Naive thymus-derived CD4-positive, alpha-beta T cell (primary cell): ENCODE measurements around the gene MACROD2. TPM values are rescaled to one million over a fixed set of nuclear protein-coding genes. Genes with fewer than 3 reads are reported as not detected.

ENCODE experiments used
- ATAC-seq: fragments of 150-1000 bp; cut with Tn5 transposase; 2 replicates; pipeline ENCODE4 v1.10.0; 2021; ENCODE audit warnings: mild to moderate bottlenecking, moderate library complexity
- CTCF ChIA-PET: fragments of 350-600 bp; sonication (Branson Sonifier 250); formaldehyde crosslinking; loops from one replicate; lab custom pipeline; 2021; ENCODE audit warnings: antibody characterized with exemption; lab: Charles Lee
- POLR2A ChIA-PET: fragments of 350-600 bp; sonication (Branson Sonifier 250); formaldehyde crosslinking; loops from one replicate; lab custom pipeline; 2021; ENCODE audit warnings: antibody characterized with exemption, inconsistent platforms; lab: Charles Lee
- DNase-seq, 9 donors: peaks; one replicate each; pipeline versions ENCODE4 v3.0.0 to v3.0.0-alpha.2; 2020 to 2022; ENCODE audit warnings: mixed read lengths in 1 of 9
- H3K27ac ChIP-seq: one replicate; pipeline ENCODE4 v1.7.0; 2013; ENCODE audit warnings: mild to moderate bottlenecking, low read depth, low read length, moderate library complexity
- H3K27me3 ChIP-seq, 2 donors: one replicate each; pipeline ENCODE4 v1.7.0; 2013; ENCODE audit warnings: low read length in 2 of 2, mild to moderate bottlenecking in 2 of 2, moderate library complexity in 2 of 2; ENCODE audit not compliant: control insufficient read depth in 2 of 2, insufficient read depth in 2 of 2
- H3K36me3 ChIP-seq, 3 experiments: 1 replicate in 2 of 3; 2 replicates in 1 of 3; pipeline ENCODE4 v1.7.0; 2013; ENCODE audit warnings: low read length in 3 of 3, mild to moderate bottlenecking in 3 of 3, moderate library complexity in 1 of 3; ENCODE audit not compliant: insufficient read depth in 3 of 3, control insufficient read depth in 2 of 3
- H3K4me1 ChIP-seq, 2 donors: one replicate each; pipeline ENCODE4 v1.7.0; 2013; ENCODE audit warnings: low read length in 2 of 2, mild to moderate bottlenecking in 2 of 2, moderate library complexity in 1 of 2; ENCODE audit not compliant: control insufficient read depth in 2 of 2, insufficient read depth in 2 of 2
- H3K4me3 ChIP-seq: 2 replicates; pipeline ENCODE4 v1.7.0; 2013; ENCODE audit warnings: mild to moderate bottlenecking, low read length
- H3K9me3 ChIP-seq, 3 experiments: 1 replicate in 2 of 3; 2 replicates in 1 of 3; pipeline ENCODE4 v1.7.0; 2013; ENCODE audit warnings: low read length in 3 of 3; ENCODE audit not compliant: control insufficient read depth in 2 of 3
- H3K27ac Mint-ChIP-seq, 9 donors: one replicate each; pipeline ENCODE4 v1.8.0; 2020 to 2022; ENCODE audit warnings: mixed read lengths in 9 of 9, mild to moderate bottlenecking in 8 of 9, moderate library complexity in 5 of 9, inconsistent platforms in 2 of 9
- H3K27me3 Mint-ChIP-seq, 5 donors: one replicate each; pipeline ENCODE4 v1.8.0; 2021 to 2022; ENCODE audit warnings: mixed read lengths in 5 of 5, mild to moderate bottlenecking in 1 of 5
- H3K36me3 Mint-ChIP-seq, 5 donors: one replicate each; pipeline ENCODE4 v1.8.0; 2020 to 2022; ENCODE audit warnings: mixed read lengths in 5 of 5, mild to moderate bottlenecking in 3 of 5, inconsistent platforms in 1 of 5
- H3K4me1 Mint-ChIP-seq, 7 donors: one replicate each; pipeline ENCODE4 v1.8.0; 2020 to 2022; ENCODE audit warnings: mixed read lengths in 7 of 7, mild to moderate bottlenecking in 3 of 7, inconsistent platforms in 1 of 7
- H3K4me3 Mint-ChIP-seq, 10 donors: one replicate each; pipeline ENCODE4 v1.8.0; 2020 to 2022; ENCODE audit warnings: mild to moderate bottlenecking in 10 of 10, mixed read lengths in 10 of 10, moderate library complexity in 6 of 10, inconsistent platforms in 2 of 10
- H3K9me3 Mint-ChIP-seq, 11 donors: one replicate each; pipeline ENCODE4 v1.8.0; 2020 to 2022; ENCODE audit warnings: mixed read lengths in 11 of 11, mild to moderate bottlenecking in 4 of 11, inconsistent platforms in 1 of 11, moderate library complexity in 1 of 11
- intact Hi-C, 2 donors: fragments of 100-400 bp; cut with micrococcal nuclease; formaldehyde crosslinking; loops; one replicate each; pipeline ENCODE4 v1.15.1; 2023
- polyA plus RNA-seq, 2 donors: library from polyadenylated mRNA; unstranded; fragments of 300-500 nt; fragmentation: Illumina TruSeq; gene quantifications; one replicate each; pipeline ENCODE4 v1.2.3, GENCODE V29; 2021
- total RNA-seq, 6 experiments: library from RNA in 5 of 6; stranded (reverse) in 5 of 6; gene quantifications; 1 replicate in 5 of 6; 2 replicates in 1 of 6; pipeline ENCODE4 v1.2.3 and lab custom pipeline; 2021 to 2026

MACROD2 gene
- total and polyA plus RNA-seq, 7 experiments from 2014 or later: 0.27 to 0.86 (median 0.34) TPM; not detected in 4

DNA sequence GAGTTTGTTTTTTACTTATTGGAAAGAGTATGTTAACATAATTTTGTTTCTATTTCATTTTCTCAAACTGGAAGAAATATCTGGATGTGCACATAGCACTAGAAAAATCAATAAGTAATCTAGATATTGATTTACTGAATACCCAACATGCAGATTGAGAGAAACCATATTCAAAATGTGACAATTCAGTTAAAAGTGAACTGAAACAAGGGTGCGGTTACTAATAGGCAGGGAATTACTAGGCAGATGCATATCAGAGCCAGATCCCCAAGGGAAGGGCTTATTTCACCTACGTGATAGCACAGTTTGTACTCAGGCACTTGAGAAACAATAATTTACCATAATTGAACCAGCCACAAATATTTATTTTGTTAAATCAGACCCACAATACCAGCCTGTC is 835.1 kb downstream of the MACROD2 start:
- DNase-seq: no peak
- no peak overlapping the region for H3K27ac ChIP-seq
- H3K27me3 Mint-ChIP-seq: no peaks in the 10 kb centered on the region
- H3K4me1 Mint-ChIP-seq: no peaks in the 10 kb centered on the region
- no peak overlapping the region for H3K4me3 ChIP-seq
- H3K9me3 Mint-ChIP-seq: peaks cover 0 to 2% (median 0%) of the 10 kb centered on the region in 11 donors
- ChIA-PET CTCF (no interaction called here), POLR2A (no interaction called here)
- no peaks in the 10 kb centered on the region for H3K27me3 ChIP-seq
- no peak for ATAC-seq
- H3K36me3 ChIP-seq: no peaks in the 10 kb centered on the region
- intact Hi-C loops: no loop called here
- no peaks in the 10 kb centered on the region for H3K36me3 Mint-ChIP-seq
- no peaks in the 10 kb centered on the region for H3K9me3 ChIP-seq
- no peak overlapping the region for H3K27ac Mint-ChIP-seq
- H3K4me3 Mint-ChIP-seq: no peak overlapping the region
- H3K4me1 ChIP-seq: no peaks in the 10 kb centered on the region

DNA sequence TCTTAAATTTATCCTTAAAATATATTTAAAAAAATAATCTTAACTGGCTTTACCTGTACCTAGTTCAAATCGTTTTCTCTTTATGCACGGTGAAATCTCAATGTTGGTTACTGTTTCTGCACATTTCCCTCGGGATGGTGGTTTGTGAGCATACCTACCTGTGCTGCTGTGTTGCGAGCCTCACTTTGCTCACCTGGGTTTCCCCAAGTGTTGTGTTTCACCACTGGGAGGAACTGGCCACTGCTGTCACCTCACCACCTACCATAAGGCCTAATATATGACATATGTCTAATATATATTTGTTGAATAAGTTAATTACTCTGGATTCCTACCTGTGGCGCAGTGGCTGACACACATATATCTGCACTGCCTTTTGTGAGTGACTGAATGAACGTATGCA is 835.6 kb downstream of the MACROD2 start:
- ChIA-PET CTCF (no interaction called here), POLR2A (no interaction called here)
- Histone ChIP-seq H3K4me1 (no peaks in the 10 kb centered on the region), H3K27ac (no peak overlapping the region), H3K4me3 (no peak overlapping the region), H3K36me3 (no peaks in the 10 kb centered on the region), H3K27me3 (no peaks in the 10 kb centered on the region), H3K9me3 (no peaks in the 10 kb centered on the region)
- Mint-ChIP-seq H3K4me1 (no peaks in the 10 kb centered on the region), H3K27ac (no peak overlapping the region), H3K9me3 (peaks cover 0 to 2% (median 0%) of the 10 kb centered on the region in 11 donors), H3K27me3 (no peaks in the 10 kb centered on the region), H3K36me3 (no peaks in the 10 kb centered on the region), H3K4me3 (no peak overlapping the region)
- ATAC-seq: no peak
- intact Hi-C loops: no loop called here
- no peak for DNase-seq

DNA sequence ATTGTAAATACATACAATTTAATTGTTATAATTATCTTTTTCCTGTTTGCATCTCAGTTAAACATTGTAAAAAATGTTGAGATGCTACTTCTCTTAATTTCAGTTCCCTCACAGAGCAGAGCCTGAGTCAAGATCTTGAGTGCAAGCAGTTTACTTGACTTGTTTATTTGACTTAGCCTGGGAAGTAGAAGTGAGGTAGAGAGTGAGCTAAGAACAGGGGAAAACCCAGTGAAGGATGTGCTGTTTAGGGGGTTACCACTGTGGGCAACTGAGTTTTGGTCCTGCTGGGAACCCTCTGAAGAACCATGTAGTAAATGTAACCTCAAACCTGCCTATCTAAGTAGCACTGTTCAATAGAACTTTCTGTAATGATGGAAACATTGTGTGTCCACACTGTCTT is 837.3 kb downstream of the MACROD2 start:
- Mint-ChIP-seq H3K27me3 (no peaks in the 10 kb centered on the region), H3K36me3 (no peaks in the 10 kb centered on the region), H3K4me3 (no peak overlapping the region), H3K4me1 (no peaks in the 10 kb centered on the region), H3K9me3 (peaks cover 0 to 2% (median 0%) of the 10 kb centered on the region in 11 donors), H3K27ac (no peak overlapping the region)
- no peaks in the 10 kb centered on the region for H3K9me3 ChIP-seq
- no peak overlapping the region for H3K4me3 ChIP-seq
- ATAC-seq (no peak), DNase-seq (no peak)
- no peak overlapping the region for H3K27ac ChIP-seq
- POLR2A ChIA-PET: no interaction called here
- intact Hi-C loops: no loop called here
- H3K27me3 ChIP-seq: no peaks in the 10 kb centered on the region
- no peaks in the 10 kb centered on the region for H3K4me1 ChIP-seq
- CTCF ChIA-PET: no interaction called here
- no peaks in the 10 kb centered on the region for H3K36me3 ChIP-seq

DNA sequence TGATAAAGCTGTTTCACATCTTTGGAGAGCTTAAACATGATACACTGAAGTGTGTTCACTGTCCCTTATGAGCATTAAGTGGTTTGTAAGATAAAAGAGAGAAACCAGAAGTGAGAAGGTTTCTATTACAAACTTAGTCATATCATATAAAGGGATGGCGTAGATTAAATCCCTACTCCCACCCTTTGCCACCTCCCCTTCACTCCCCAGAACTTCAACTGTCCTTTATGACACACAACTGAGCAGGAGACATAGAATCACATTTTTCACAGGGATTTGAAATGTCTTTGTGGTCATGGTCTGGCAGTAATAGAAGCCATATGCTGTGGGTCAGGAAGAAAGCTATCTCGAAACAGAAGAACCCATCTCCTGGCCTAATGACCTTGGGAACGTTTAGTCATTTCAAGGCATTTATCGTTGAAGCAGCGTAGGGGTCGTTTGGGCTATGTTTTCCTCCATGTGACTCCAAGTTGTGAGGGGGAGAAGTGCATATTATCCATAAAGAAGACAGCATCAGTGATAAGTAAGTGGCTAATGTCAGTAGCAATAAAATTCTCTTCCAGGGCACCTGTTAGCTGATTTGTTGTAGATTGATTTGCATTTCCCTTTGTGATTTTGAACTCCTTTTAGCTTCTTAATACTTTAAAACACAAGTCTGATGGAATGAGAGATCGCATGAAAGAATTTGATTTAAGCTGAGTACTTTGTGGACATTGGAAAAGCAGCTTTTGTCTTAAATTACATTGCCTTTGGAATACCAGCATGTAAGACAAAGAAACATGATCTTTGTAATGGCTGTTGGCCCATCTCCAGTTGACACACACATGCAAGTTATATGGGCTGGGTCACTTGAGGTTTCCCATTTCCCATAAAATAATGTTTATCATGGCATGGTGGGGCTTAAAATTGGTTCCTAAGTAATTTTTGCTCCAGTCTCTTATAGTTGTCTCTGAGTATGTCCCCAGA is 843.6 kb downstream of the MACROD2 start:
- DNase-seq (no peak), ATAC-seq (no peak)
- no peak overlapping the region for H3K4me3 Mint-ChIP-seq
- no peaks in the 10 kb centered on the region for H3K36me3 Mint-ChIP-seq
- no peaks in the 10 kb centered on the region for H3K27me3 Mint-ChIP-seq
- no peaks in the 10 kb centered on the region for H3K9me3 ChIP-seq
- H3K27ac ChIP-seq: no peak overlapping the region
- peaks cover 0 to 11% (median 2%) of the 10 kb centered on the region in 11 donors for H3K9me3 Mint-ChIP-seq
- no peaks in the 10 kb centered on the region for H3K4me1 Mint-ChIP-seq
- no peaks in the 10 kb centered on the region for H3K4me1 ChIP-seq
- intact Hi-C loops: no loop called here
- no peaks in the 10 kb centered on the region for H3K36me3 ChIP-seq
- CTCF ChIA-PET: no interaction called here
- no peak overlapping the region for H3K27ac Mint-ChIP-seq
- no peaks in the 10 kb centered on the region for H3K27me3 ChIP-seq
- H3K4me3 ChIP-seq: no peak overlapping the region
- POLR2A ChIA-PET: no interaction called here

DNA sequence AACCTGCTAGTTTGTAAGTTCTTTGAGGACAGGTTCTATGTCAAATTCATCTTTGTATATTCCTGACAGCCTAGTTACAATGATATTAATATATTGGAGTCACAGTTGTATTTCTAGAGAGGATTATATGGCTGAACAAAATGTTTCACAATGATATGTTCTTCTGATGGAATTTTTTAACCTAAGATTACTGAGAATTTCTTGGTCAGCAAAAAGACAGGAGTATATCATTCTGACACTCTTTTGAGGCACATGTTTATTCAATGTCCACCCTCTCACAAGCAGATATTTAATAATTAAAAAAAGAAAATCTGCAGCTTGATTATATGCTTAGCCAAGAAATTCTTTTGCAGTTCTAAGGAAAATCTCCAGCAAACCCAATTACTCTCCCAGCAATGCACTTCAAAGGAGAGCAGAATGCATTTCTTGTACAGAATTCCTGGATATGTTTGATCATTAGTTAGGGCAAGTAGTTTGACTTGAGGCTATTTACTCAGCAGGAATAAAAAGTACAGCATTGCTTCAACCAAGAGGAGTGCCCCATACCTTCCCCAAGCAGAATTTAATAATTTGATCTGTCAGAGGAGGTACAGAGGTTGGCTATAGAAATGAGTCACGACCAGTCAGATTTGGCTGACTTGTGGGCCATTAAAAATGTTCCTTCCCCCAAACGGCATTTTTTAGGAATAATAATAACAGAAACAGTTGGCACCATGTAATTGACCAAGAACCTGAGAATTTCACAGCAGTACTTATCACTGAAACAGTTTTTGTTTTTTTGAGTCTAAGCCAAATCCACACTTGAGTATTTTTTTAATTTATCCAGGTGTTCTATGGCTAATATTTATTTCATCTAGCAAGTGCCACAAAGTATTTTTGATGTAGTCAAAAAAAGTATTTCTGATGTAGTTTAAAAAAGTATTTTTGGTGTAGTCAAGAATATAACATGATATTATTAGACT is 850.2 kb downstream of the MACROD2 start:
- no peak overlapping the region for H3K4me3 ChIP-seq

DNA sequence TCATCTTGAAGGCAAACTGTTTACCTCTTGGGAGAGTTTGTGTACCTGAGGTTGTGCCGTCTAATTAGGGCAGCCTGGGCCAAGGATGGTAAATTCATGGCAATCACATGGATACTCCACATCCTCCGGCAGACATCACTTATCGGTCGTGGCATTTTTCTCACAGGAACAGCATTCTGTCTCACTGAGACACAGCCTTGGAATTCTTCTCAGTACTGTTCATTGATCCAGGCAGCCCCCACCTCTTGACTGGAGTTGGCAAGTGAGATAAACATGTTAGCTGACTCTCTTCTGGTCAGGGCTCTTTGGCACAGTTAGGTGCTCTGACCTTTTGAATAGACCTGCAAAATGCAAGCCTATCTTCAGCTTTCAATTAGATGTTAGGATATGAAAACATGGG is 853.5 kb downstream of the MACROD2 start:
- H3K4me3 ChIP-seq: no peak overlapping the region
- ChIA-PET CTCF (no interaction called here), POLR2A (no interaction called here)
- no peaks in the 10 kb centered on the region for H3K27me3 ChIP-seq
- Mint-ChIP-seq H3K36me3 (no peaks in the 10 kb centered on the region), H3K9me3 (peaks cover 0 to 24% (median 5%) of the 10 kb centered on the region in 11 donors), H3K4me3 (no peak overlapping the region), H3K27me3 (peaks cover 0 to 3% (median 0%) of the 10 kb centered on the region in 5 donors), H3K27ac (no peak overlapping the region), H3K4me1 (no peaks in the 10 kb centered on the region)
- no peaks in the 10 kb centered on the region for H3K36me3 ChIP-seq
- ATAC-seq: no peak
- intact Hi-C loops: no loop called here
- no peaks in the 10 kb centered on the region for H3K4me1 ChIP-seq
- no peaks in the 10 kb centered on the region for H3K9me3 ChIP-seq
- no peak for DNase-seq
- no peak overlapping the region for H3K27ac ChIP-seq

More for the DNA sequence above, 850.2 kb downstream of the MACROD2 start:
- peaks cover 0 to 2% (median 0%) of the 10 kb centered on the region in 5 donors for H3K27me3 Mint-ChIP-seq
- H3K27ac Mint-ChIP-seq: no peak overlapping the region
- intact Hi-C loops: no loop called here
- Histone ChIP-seq H3K27ac (no peak overlapping the region), H3K27me3 (no peaks in the 10 kb centered on the region), H3K36me3 (no peaks in the 10 kb centered on the region), H3K4me1 (no peaks in the 10 kb centered on the region), H3K9me3 (no peaks in the 10 kb centered on the region)
- ChIA-PET POLR2A (no interaction called here), CTCF (no interaction called here)
- H3K9me3 Mint-ChIP-seq: peaks cover 0 to 16% (median 2%) of the 10 kb centered on the region in 11 donors
- ATAC-seq (no peak), DNase-seq (no peak)
- no peaks in the 10 kb centered on the region for H3K36me3 Mint-ChIP-seq
- no peak overlapping the region for H3K4me3 Mint-ChIP-seq
- no peaks in the 10 kb centered on the region for H3K4me1 Mint-ChIP-seq
